GM12892 (cell line): ENCODE results near the gene PHOX2A. TPM values are rescaled to one million over a fixed set of nuclear protein-coding genes. Genes with fewer than 3 reads are reported as not detected.
"Not testable (repeated sequence)": the region's sequence is repeated elsewhere in the genome, so short reads cannot be mapped to it uniquely, and the experiment has no call there.

Experiments used
- DNase-seq: peaks from one replicate; pipeline ENCODE4 v3.0.0; 2011; ENCODE audit not compliant: insufficient read length
- FAIRE-seq: peaks from 2 replicates; lab custom pipeline; 2011; peaks lifted over from hg19 to GRCh38; lab: Jason Lieb, UNC
- POLR2A ChIP-seq: IDR thresholded peaks from 2 replicates; pipeline ENCODE4 v1.6.1; 2011; ENCODE audit warnings: low read depth, low read length, control low read depth
- POLR2AphosphoS5 ChIP-seq: IDR thresholded peaks from 2 replicates; pipeline ENCODE4 v1.6.1; 2011; ENCODE audit warnings: low read depth, low read length, control low read depth
- TAF1 ChIP-seq: IDR thresholded peaks from 2 replicates; pipeline ENCODE4 v1.6.1; 2011; ENCODE audit warnings: low read depth, mild to moderate bottlenecking, control low read depth, low read length, borderline replicate concordance
- polyA plus RNA-seq: library from polyadenylated mRNA; unstranded; fragments of >200 nt; gene quantifications from one replicate; pipeline ENCODE4 v1.2.1, GENCODE V29; 2012; ENCODE audit warnings: missing spikeins, inconsistent platforms; ENCODE audit not compliant: missing spikeins

PHOX2A gene
- polyA plus RNA-seq, result not detected

DNA sequence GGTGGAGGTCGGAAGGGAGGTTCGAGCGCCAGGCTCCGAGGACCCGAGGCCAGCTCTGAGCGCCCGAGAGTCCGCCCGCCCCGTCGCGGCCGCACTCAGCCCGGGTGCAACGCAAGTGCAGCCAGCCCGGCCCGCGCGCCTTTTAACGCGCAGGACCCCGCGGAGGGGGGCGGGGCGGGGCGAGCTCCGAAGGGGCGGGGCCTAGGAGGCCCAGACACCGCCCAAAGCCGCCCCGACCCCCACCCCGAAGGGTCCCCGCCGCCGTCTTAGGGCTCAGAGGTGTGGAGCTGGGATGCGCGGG lies at the start of gene PHOX2A:
TSS of gene PHOX2A (minus strand) at position 117 of the 301 bp plus-strand sequence. CDS start 172 bp downstream, outside the sequence.
- TF ChIP-seq POLR2AphosphoS5, result no peak
- TF ChIP-seq POLR2A, result no peak
- TF ChIP-seq TAF1, result no peak

GRCh38 chr11:72293391-72293790 lies 49.4 kb upstream of the PHOX2A start:
- no peak for TF ChIP-seq TAF1
- no peak for TF ChIP-seq POLR2AphosphoS5
- no peak for TF ChIP-seq POLR2A
- FAIRE-seq (no peak), DNase-seq (no peak)

More for the DNA sequence above, at the start of gene PHOX2A:
- no peak for FAIRE-seq
- DNase-seq, result no peak

DNA sequence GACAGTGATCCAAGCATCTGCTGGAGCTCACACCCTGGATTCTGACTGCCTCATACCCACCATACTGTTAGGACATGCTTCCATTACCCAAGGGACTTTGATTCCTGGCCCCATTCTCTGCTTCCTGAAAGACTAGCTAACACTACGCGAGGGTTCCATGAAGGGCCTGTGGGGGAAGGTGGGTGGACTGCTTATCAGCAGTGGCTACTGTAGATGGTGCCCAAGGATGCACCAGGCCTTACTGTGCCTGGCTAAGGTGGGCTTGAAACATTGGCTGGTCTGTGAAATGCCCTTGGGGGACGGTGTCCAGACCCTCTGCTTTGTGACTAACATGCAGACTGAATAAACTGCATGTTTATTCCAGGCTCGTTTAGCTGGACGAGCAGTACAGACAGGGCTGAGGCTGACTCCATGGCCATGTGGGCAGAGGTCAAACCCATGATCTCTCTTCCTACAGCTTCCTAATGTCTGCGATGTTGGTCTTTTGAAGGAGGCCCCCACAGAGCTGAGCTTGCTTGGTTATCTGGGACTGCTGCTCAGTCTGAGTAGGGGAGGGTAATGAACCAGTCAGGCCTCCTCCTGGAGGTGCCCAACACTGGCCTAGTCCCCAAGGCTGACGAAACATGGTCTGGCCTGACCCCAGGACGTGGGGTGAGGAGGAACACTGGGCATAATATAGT lies 48.3 kb upstream of the PHOX2A start:
- TF ChIP-seq TAF1, result no peak
- no peak for TF ChIP-seq POLR2A
- TF ChIP-seq POLR2AphosphoS5, result no peak
- no peak for FAIRE-seq
- DNase-seq, result no peak

- not testable (repeated sequence) for DNase-seq
- FAIRE-seq, result peak; percentile 44
Measured at GRCh38 chr11:72290741-72291140, 46.8 kb upstream of the PHOX2A start.

DNA sequence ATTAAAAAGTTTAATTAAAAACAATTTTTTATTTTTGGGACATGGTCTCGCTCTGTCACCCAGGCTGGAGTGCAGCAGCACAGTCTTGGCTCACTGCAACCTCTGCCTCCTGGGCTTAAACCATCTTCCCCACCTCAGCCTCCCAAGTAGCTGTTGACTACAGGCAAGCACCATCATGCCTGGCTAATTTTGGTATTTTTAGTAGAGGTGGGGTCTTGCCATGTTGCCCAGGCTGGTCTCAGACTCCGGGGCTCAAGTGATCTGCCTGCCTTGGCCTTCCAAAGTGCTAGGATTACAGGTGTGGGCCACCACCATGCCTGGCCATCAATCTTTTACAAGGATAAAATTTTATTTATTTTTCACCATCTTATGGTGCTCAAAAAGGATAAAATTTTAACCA lies 43.3 kb upstream of the PHOX2A start:
- FAIRE-seq (no peak), DNase-seq (no peak)
- TF ChIP-seq POLR2A (no peak), POLR2AphosphoS5 (no peak), TAF1 (no peak)

DNA sequence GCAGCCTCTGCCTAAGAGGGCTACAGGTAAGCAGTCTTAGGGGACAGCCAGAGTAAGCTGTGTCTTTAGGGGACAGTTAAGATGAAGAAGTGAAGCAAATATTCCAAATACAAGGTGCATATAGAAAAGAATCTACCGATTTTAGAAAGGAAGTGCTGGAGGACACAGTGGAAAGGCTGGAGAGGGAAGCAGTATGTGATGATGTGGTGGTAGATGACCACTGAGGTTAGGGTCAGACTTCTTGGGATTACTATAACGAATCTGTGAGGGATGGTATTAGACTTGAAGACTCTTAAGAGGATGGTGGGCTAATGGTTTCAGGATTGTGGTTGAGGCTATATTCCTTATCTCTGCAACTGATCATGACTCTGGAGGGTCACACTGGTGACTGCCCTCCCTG lies 40.0 kb upstream of the PHOX2A start:
- FAIRE-seq, result no peak
- no peak for DNase-seq
- TF ChIP-seq POLR2A (no peak), TAF1 (no peak), POLR2AphosphoS5 (no peak)

DNA sequence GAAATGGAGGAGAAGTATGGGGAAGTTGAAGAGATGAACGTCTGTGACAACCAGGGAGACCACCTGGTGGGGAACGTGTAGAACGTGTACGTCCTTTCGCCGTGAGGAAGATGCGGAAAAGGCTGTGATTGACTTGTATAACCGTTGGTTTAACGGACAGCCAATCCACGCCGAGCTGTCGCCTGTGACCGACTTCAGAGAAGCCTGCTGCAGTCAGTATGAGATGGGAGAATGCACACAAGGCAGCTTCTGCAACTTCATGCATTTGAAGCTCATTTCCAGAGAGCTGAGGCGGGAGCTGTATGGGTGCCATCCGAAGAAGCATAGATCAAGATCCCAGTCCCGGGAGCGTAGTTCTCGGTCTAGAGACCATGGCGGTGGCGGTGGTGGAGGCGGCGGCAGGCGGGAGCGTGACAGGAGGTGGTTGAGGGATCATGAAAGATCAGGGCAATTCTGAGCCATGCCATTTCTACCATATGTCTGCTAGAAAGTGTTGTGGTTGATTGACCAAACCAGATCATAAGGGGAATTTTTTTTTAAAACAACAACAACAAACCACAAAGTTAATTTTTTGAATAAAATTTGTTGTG lies 36.8 kb upstream of the PHOX2A start:
- FAIRE-seq (no peak), DNase-seq (no peak)
- TF ChIP-seq TAF1 (no peak), POLR2AphosphoS5 (no peak), POLR2A (no peak)

DNA sequence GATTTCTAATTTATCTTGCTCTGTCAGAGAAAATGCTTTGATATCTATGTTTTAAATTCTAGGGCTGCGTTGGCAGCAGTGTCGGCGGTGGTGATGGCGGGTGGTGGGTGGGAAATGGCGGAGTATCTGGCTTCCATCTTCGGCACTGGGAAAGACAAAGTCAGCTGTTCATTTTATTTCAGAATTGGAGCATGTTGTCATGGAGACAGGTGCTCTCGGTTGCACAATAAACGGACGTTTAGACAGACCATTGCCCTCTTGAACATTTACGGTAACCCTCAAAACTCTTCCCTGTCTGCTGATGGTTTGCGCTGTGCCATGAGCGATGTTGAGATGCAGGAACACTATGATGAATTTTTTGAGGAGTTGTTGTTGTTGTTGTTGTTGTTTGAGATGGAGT lies 36.1 kb upstream of the PHOX2A start:
- no peak for FAIRE-seq
- TF ChIP-seq POLR2A, result no peak
- no peak for TF ChIP-seq TAF1
- no peak for TF ChIP-seq POLR2AphosphoS5
- no peak for DNase-seq

GRCh38 chr11:72278905-72279304 lies 34.9 kb upstream of the PHOX2A start:
- no peak for TF ChIP-seq POLR2A
- no peak for TF ChIP-seq TAF1
- no peak for TF ChIP-seq POLR2AphosphoS5
- DNase-seq, result no peak
- FAIRE-seq, result no peak

GRCh38 chr11:72274435-72274834 lies 30.5 kb upstream of the PHOX2A start:
- TF ChIP-seq TAF1 (no peak), POLR2A (no peak), POLR2AphosphoS5 (no peak)
- FAIRE-seq, result no peak
- DNase-seq, result no peak

DNA sequence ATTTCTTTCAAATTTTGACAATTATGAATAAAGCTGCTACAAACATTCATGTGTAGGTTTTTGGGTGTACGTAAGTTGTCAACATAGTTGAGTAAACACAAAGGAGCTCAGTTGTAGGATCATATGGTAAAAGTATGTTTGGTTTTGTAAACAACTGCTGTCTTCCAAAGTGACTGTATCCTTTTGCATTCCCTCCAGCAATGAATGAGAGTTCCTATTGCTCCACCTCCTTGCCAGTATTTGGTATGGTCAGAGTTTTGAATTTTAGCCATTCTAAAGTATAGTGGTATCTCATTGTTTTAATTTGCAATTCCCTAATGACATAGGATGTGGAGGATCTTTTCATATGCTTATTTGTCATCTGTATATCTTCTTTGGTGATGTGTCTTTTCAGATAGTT lies 28.0 kb upstream of the PHOX2A start:
- FAIRE-seq, result no peak
- no peak for DNase-seq
- no peak for TF ChIP-seq POLR2A
- TF ChIP-seq POLR2AphosphoS5, result no peak
- no peak for TF ChIP-seq TAF1

DNA sequence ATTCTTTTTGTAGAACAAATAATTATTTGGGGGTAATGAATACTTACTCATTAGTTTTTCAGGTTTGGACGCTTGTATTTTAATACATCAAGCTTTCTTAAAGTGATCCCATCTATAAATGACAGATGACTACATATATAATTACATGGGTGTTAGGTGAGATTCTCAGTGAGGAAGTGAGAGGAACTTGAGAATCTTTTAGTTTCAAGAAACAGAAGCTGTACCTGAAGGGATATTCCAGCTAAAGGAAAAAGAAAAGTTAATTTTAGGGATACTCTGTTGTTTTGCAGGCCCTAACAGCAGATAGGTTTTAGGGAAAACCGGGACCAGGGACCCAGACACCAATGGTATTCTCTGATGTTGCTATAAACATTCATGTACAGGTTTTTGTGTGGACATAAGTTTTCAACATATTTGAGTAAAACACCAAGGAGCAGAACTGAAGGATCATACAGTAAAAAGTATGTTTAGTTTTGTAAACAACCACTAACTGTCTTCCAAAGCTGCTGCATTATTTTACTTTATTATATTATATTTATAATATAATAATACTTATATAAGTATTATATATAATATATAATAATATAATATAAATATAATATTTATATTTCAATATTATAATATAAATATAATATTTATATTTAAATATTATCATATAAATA lies 24.1 kb upstream of the PHOX2A start:
- no peak for TF ChIP-seq POLR2AphosphoS5
- no peak for TF ChIP-seq POLR2A
- no peak for DNase-seq
- no peak for FAIRE-seq

DNA sequence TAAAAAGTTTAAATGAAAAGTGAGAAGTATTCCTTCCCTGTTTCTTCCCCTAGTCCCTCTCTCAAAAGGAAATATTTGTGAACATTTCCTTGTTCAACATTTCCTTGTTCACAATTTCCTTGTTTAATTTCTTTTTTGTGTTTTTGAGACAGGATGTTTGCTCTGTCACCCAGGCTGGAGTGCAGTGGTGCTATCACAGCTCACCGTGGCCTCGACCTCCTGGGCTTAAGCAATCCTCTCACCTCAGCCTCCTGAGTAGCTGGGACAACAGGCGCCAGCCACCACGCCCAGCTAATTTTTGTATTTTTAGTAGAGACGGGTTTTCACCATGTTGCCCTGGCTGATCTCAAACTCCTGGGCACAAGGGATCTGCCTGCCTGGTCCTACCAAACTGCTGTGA lies 23.0 kb upstream of the PHOX2A start:
- not testable (repeated sequence) for FAIRE-seq, DNase-seq
